CD4-positive, alpha-beta T cell (primary cell): ENCODE results near the gene RSPO3. TPM values are rescaled to one million over a fixed set of nuclear protein-coding genes. Genes with fewer than 3 reads are reported as not detected.

ENCODE experiments used
- ATAC-seq: fragments of 200-7000 bp; cut with Tn5 transposase; one replicate; pipeline ENCODE4 v1.10.0; 2022; ENCODE audit warnings: mild to moderate bottlenecking; ENCODE audit not compliant: poor library complexity
- CTCF ChIA-PET: fragments of 350-600 bp; sonication (Branson Sonifier 250); formaldehyde crosslinking; loops from one replicate; lab custom pipeline; 2021; ENCODE audit warnings: antibody characterized with exemption, inconsistent platforms; lab: Charles Lee
- POLR2A ChIA-PET: fragments of 350-600 bp; sonication (Branson Sonifier 250); formaldehyde crosslinking; loops from one replicate; lab custom pipeline; 2021; ENCODE audit warnings: antibody characterized with exemption, inconsistent platforms; lab: Charles Lee
- DNase-seq, 14 experiments: peaks; one replicate each; pipeline ENCODE4 v3.0.0-alpha.2; 2013 to 2020; ENCODE audit warnings: mixed read lengths in 2 of 14
- H3K27ac ChIP-seq, 2 donors: one replicate each; pipeline versions ENCODE4 v1.5.1 to v1.7.0; 2013; ENCODE audit warnings: low read length in 2 of 2, low read depth in 1 of 2, mild to moderate bottlenecking in 1 of 2
- H3K27me3 ChIP-seq, 2 experiments: 1 replicate in 1 of 2; 2 replicates in 1 of 2; pipeline versions ENCODE4 v1.6.1 to v1.7.0; 2013; ENCODE audit warnings: low read length in 2 of 2, control low read depth in 1 of 2, mild to moderate bottlenecking in 1 of 2, moderate library complexity in 1 of 2; ENCODE audit not compliant: insufficient read depth in 2 of 2, control insufficient read depth in 1 of 2
- H3K36me3 ChIP-seq: one replicate; pipeline ENCODE4 v1.6.1; 2013; ENCODE audit warnings: low read length, control low read depth; ENCODE audit not compliant: insufficient read depth
- H3K4me1 ChIP-seq: one replicate; pipeline ENCODE4 v1.6.1; 2013; ENCODE audit warnings: low read length, control low read depth; ENCODE audit not compliant: insufficient read depth
- H3K4me3 ChIP-seq: one replicate; pipeline ENCODE4 v1.5.1; 2013; ENCODE audit warnings: mild to moderate bottlenecking, low read length, moderate library complexity
- H3K9me3 ChIP-seq, 2 experiments: 1 replicate in 1 of 2; 2 replicates in 1 of 2; pipeline versions ENCODE4 v1.6.1 to v1.7.0; 2013; ENCODE audit warnings: low read length in 2 of 2, mild to moderate bottlenecking in 2 of 2, control low read depth in 1 of 2, moderate library complexity in 1 of 2; ENCODE audit not compliant: control insufficient read depth in 1 of 2, insufficient read depth in 1 of 2
- H3K27ac Mint-ChIP-seq: one replicate; pipeline ENCODE4 v1.8.0; 2020; ENCODE audit warnings: mixed read lengths
- H3K27me3 Mint-ChIP-seq: one replicate; pipeline ENCODE4 v1.8.0; 2021; ENCODE audit warnings: mixed read lengths
- H3K36me3 Mint-ChIP-seq: one replicate; pipeline ENCODE4 v1.8.0; 2021; ENCODE audit warnings: low read depth, mixed read lengths
- H3K4me1 Mint-ChIP-seq: one replicate; pipeline ENCODE4 v1.8.0; 2021; ENCODE audit warnings: low read depth, mixed read lengths
- H3K4me3 Mint-ChIP-seq: one replicate; pipeline ENCODE4 v1.8.0; 2020; ENCODE audit warnings: mild to moderate bottlenecking, mixed read lengths
- H3K9me3 Mint-ChIP-seq: one replicate; pipeline ENCODE4 v1.8.0; 2020; ENCODE audit warnings: mixed read lengths
- intact Hi-C, 2 experiments: fragments of 100-400 bp; cut with DNase I in 1 of 2; cut with micrococcal nuclease in 1 of 2; formaldehyde crosslinking; loops; one replicate each; pipeline versions ENCODE4 v1.15.1 to v1.9.0; 2023 to 2025; cut with DNase I, micrococcal nuclease
- total RNA-seq, 174 experiments: library from RNA in 2 of 174; stranded (reverse) in 2 of 174; gene quantifications; one replicate each; pipeline ENCODE4 v1.2.3 and lab custom pipeline; 2021 to 2026
- TF ChIP-seq, protein P1 (sequence below): fragments of 200-600 bp; IDR thresholded peaks from one replicate; pipeline ENCODE4 v1.8.0; 2022; ENCODE audit warnings: antibody characterized with exemption, mild to moderate bottlenecking

The RSPO3 gene
- total RNA-seq, 2 experiments from 2014 or later = not detected

- no peaks in the 10 kb centered on the region for H3K36me3 Mint-ChIP-seq
- H3K4me3 ChIP-seq = no peak overlapping the region
- CTCF ChIA-PET = no interaction called here
These were observed 42.0 kb upstream of the RSPO3 start for GRCh38 chr6:127076466-127076865.

GRCh38 chr6:127077886-127078285 lies 40.6 kb upstream of the RSPO3 start:
- TF ChIP-seq, protein P1, sequence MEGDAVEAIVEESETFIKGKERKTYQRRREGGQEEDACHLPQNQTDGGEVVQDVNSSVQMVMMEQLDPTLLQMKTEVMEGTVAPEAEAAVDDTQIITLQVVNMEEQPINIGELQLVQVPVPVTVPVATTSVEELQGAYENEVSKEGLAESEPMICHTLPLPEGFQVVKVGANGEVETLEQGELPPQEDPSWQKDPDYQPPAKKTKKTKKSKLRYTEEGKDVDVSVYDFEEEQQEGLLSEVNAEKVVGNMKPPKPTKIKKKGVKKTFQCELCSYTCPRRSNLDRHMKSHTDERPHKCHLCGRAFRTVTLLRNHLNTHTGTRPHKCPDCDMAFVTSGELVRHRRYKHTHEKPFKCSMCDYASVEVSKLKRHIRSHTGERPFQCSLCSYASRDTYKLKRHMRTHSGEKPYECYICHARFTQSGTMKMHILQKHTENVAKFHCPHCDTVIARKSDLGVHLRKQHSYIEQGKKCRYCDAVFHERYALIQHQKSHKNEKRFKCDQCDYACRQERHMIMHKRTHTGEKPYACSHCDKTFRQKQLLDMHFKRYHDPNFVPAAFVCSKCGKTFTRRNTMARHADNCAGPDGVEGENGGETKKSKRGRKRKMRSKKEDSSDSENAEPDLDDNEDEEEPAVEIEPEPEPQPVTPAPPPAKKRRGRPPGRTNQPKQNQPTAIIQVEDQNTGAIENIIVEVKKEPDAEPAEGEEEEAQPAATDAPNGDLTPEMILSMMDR = no peak
- H3K4me3 ChIP-seq = no peak overlapping the region
- H3K4me1 ChIP-seq = no peaks in the 10 kb centered on the region
- CTCF ChIA-PET = no interaction called here
- H3K36me3 ChIP-seq = no peaks in the 10 kb centered on the region
- DNase-seq (no peak), ATAC-seq (no peak)
- Mint-ChIP-seq H3K4me3 (no peak overlapping the region), H3K4me1 (no peaks in the 10 kb centered on the region), H3K27me3 (peaks cover 24% of the 10 kb centered on the region), H3K27ac (no peak overlapping the region), H3K36me3 (no peaks in the 10 kb centered on the region), H3K9me3 (no peaks in the 10 kb centered on the region)
- H3K27ac ChIP-seq = no peak overlapping the region
- intact Hi-C loops = no loop called here
- POLR2A ChIA-PET = no interaction called here
- H3K9me3 ChIP-seq = no peaks in the 10 kb centered on the region
- no peaks in the 10 kb centered on the region for H3K27me3 ChIP-seq

More at GRCh38 chr6:127076466-127076865, 42.0 kb upstream of the RSPO3 start:
- TF ChIP-seq, protein P1 = no peak
- no peak overlapping the region for H3K4me3 Mint-ChIP-seq
- Histone ChIP-seq H3K36me3 (no peaks in the 10 kb centered on the region), H3K27me3 (no peaks in the 10 kb centered on the region), H3K27ac (no peak overlapping the region), H3K9me3 (no peaks in the 10 kb centered on the region), H3K4me1 (no peaks in the 10 kb centered on the region)
- peaks cover 24% of the 10 kb centered on the region for H3K27me3 Mint-ChIP-seq
- H3K27ac Mint-ChIP-seq = no peak overlapping the region
- no peak for DNase-seq
- H3K4me1 Mint-ChIP-seq = no peaks in the 10 kb centered on the region
- intact Hi-C loops = no loop called here
- POLR2A ChIA-PET = no interaction called here
- no peaks in the 10 kb centered on the region for H3K9me3 Mint-ChIP-seq
- no peak for ATAC-seq

DNA sequence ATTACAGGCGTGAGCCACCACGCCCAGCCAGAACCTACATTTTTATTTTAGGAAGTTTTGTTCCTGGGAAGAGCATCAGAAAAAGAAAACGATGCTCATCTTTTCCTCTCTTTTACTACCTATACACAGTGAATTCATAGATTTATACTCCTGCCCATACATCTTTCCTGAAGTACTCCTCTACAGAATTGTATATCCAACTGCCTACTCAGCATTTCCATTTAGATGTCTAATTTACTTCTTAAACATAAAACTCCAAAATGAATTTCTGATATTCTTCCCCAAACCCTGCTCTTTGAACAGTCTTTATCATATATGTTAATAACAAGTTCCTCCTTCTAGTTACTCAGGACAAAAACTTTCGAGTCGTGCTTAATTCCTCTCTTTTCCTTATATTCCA lies 39.8 kb upstream of the RSPO3 start:
- intact Hi-C loops = no loop called here
- no peak for ATAC-seq

More for the DNA sequence above, 39.8 kb upstream of the RSPO3 start:
- Histone ChIP-seq H3K4me1 (no peaks in the 10 kb centered on the region), H3K4me3 (no peak overlapping the region), H3K27me3 (no peaks in the 10 kb centered on the region), H3K9me3 (no peaks in the 10 kb centered on the region), H3K36me3 (no peaks in the 10 kb centered on the region), H3K27ac (no peak overlapping the region)
- POLR2A ChIA-PET = no interaction called here
- TF ChIP-seq, protein P1 = no peak
- Mint-ChIP-seq H3K27ac (no peak overlapping the region), H3K9me3 (no peaks in the 10 kb centered on the region), H3K4me3 (no peak overlapping the region), H3K36me3 (no peaks in the 10 kb centered on the region), H3K4me1 (no peaks in the 10 kb centered on the region), H3K27me3 (peaks cover 20% of the 10 kb centered on the region)
- CTCF ChIA-PET = no interaction called here
- no peak for DNase-seq
